A673 (cell line): ENCODE results near the gene RAB25. TPM values are rescaled to one million over a fixed set of nuclear protein-coding genes. Genes with fewer than 3 reads are reported as not detected.

Source experiments
- BruUV-seq: library from RNA; stranded (reverse); fragments of 400-500 nt; replicated peaks from 2 replicates; lab custom pipeline; 2021; lab: Mats Ljungman, UMichigan
- CTCF ChIA-PET: fragments of 300-600 bp; sonication (Branson Sonifier 250); formaldehyde crosslinking; loops from one replicate; lab custom pipeline; 2022; ENCODE audit warnings: antibody characterized with exemption; lab: Charles Lee
- POLR2A ChIA-PET: fragments of 300-600 bp; sonication (Branson Sonifier 250); formaldehyde crosslinking; loops from one replicate; lab custom pipeline; 2022; ENCODE audit warnings: antibody characterized with exemption; ENCODE audit not compliant: low non-redundant PET; lab: Charles Lee
- DNase-seq: peaks from one replicate; pipeline ENCODE4 v3.0.0-alpha.2; 2015; ENCODE audit warnings: low spot score
- H3K27ac ChIP-seq: fragments of 200-600 bp; sonication (generic); 2 replicates; pipeline ENCODE4 v1.5.1; 2016; ENCODE audit warnings: mixed run types, low read depth, mild to moderate bottlenecking, mixed read lengths, antibody characterized with exemption, low read length; ENCODE audit not compliant: poor library complexity, severe bottlenecking
- H3K27me3 ChIP-seq: fragments of 200-600 bp; sonication (generic); replicated peaks from 2 replicates; pipeline ENCODE4 v1.6.1; 2017; ENCODE audit warnings: mixed run types, low read depth, mild to moderate bottlenecking, mixed read lengths, antibody characterized with exemption, low read length; ENCODE audit not compliant: insufficient read depth, poor library complexity
- H3K36me3 ChIP-seq: fragments of 200-600 bp; sonication (generic); 2 replicates; pipeline ENCODE4 v1.6.1; 2016; ENCODE audit warnings: mixed run types, mild to moderate bottlenecking, mixed read lengths, antibody characterized with exemption, low read length; ENCODE audit not compliant: insufficient read depth, poor library complexity, severe bottlenecking
- H3K4me1 ChIP-seq: fragments of 200-600 bp; sonication (generic); 2 replicates; pipeline ENCODE4 v1.6.1; 2017; ENCODE audit warnings: mixed run types, mild to moderate bottlenecking, mixed read lengths, antibody characterized with exemption, low read length; ENCODE audit not compliant: insufficient read depth, poor library complexity, severe bottlenecking
- H3K4me3 ChIP-seq: fragments of 200-600 bp; sonication (generic); 2 replicates; pipeline ENCODE4 v1.5.1; 2016; ENCODE audit warnings: low read depth, mixed run types, mild to moderate bottlenecking, mixed read lengths, low read length; ENCODE audit not compliant: poor library complexity, severe bottlenecking
- H3K9me3 ChIP-seq: fragments of 200-600 bp; sonication (generic); 2 replicates; pipeline ENCODE4 v1.6.1; 2016; ENCODE audit warnings: mixed run types, low read depth, mild to moderate bottlenecking, mixed read lengths, antibody characterized with exemption, low read length; ENCODE audit not compliant: poor library complexity, severe bottlenecking
- CTCF ChIP-seq: fragments of 300-800, 200-600 bp; sonication (generic); conservative IDR thresholded peaks from 2 replicates; pipeline ENCODE4 v1.5.1; 2017; ENCODE audit warnings: low read depth, mild to moderate bottlenecking, antibody characterized with exemption, low read length, moderate library complexity, mixed read lengths
- EZH2 ChIP-seq: fragments of 200-600 bp; sonication (generic); IDR thresholded peaks from 2 replicates; pipeline ENCODE4 v1.6.1; 2017; ENCODE audit warnings: borderline replicate concordance, low read depth, mild to moderate bottlenecking, mixed read lengths, antibody characterized with exemption, low read length; ENCODE audit not compliant: poor library complexity, severe bottlenecking
- intact Hi-C: fragments of 100-400 bp; cut with micrococcal nuclease; formaldehyde crosslinking; loops from one replicate; pipeline ENCODE4 v1.10.0; 2022; ENCODE audit not compliant: unreplicated experiment
- total RNA-seq: library from RNA; stranded (reverse); gene quantifications from 2 replicates; pipeline ENCODE4 v1.2.3, GENCODE V29; 2021

Gene RAB25
- total RNA-seq, 1 experiment from 2014 or later, result 0.47 TPM

- H3K27me3 ChIP-seq, result no peaks in the 10 kb centered on the region
- peak overlapping the region; percentile 97 for H3K27ac ChIP-seq
- no TSS peak for BruUV-seq
- no peaks in the 10 kb centered on the region for H3K36me3 ChIP-seq
- intact Hi-C loops, result no loop called here
- peak overlapping the region; percentile 25 for H3K4me3 ChIP-seq
- POLR2A ChIA-PET, result interaction anchor here (0.6 kb wide), 1 partner anchor 659 kb away, joined by 9 read pairs; no protein-coding TSS in a partner anchor
- peaks cover 58% of the 10 kb centered on the region for H3K4me1 ChIP-seq
- no peak for TF ChIP-seq CTCF
- TF ChIP-seq EZH2, result no peak
- DNase-seq, result no peak
- CTCF ChIA-PET, result interaction anchor here (0.6 kb wide), 1 partner anchor 797 kb away, joined by 4 read pairs; no protein-coding TSS in a partner anchor
- H3K9me3 ChIP-seq, result no peaks in the 10 kb centered on the region
Measured at GRCh38 chr1:156104861-156105832, 44.2 kb downstream of the RAB25 start.

GRCh38 chr1:156106624-156107488, 45.9 kb downstream of the RAB25 start:
- H3K36me3 ChIP-seq, result no peaks in the 10 kb centered on the region
- no peak overlapping the region for H3K4me3 ChIP-seq
- POLR2A ChIA-PET, result interaction anchor here (0.6 to 1.0 kb wide), 2 partner anchors 58 to 177 kb away, joined by 3 read pairs; no protein-coding TSS in a partner anchor
- H3K27me3 ChIP-seq, result no peaks in the 10 kb centered on the region
- DNase-seq, result no peak
- no peaks in the 10 kb centered on the region for H3K9me3 ChIP-seq
- peak overlapping the region; percentile 85 for H3K27ac ChIP-seq
- TSS peak; percentile 76 for BruUV-seq
- CTCF ChIA-PET, result interaction anchor here (0.6 kb wide), 2 partner anchors 15 to 39 kb away, joined by 4 to 5 read pairs; no protein-coding TSS in a partner anchor
- intact Hi-C loops, result loop anchor here (1.0 kb wide), 1 partner anchor 17 kb away; no protein-coding TSS in a partner anchor
- TF ChIP-seq EZH2, result no peak
- no peak for TF ChIP-seq CTCF
- H3K4me1 ChIP-seq, result peaks cover 53% of the 10 kb centered on the region

GRCh38 chr1:156108057-156108456, 47.1 kb downstream of the RAB25 start:
- ChIA-PET CTCF (no interaction called here), POLR2A (no interaction called here)
- Histone ChIP-seq H3K4me1 (peaks cover 53% of the 10 kb centered on the region), H3K4me3 (no peak overlapping the region), H3K9me3 (no peaks in the 10 kb centered on the region), H3K27ac (peak overlapping the region; percentile 17), H3K27me3 (no peaks in the 10 kb centered on the region), H3K36me3 (no peaks in the 10 kb centered on the region)
- TF ChIP-seq EZH2 (no peak), CTCF (no peak)
- no peak for DNase-seq
- intact Hi-C loops, result no loop called here
- BruUV-seq, result no TSS peak
